ENCODE data around the gene UBTD2. TPM values are rescaled to one million over a fixed set of nuclear protein-coding genes. Genes with fewer than 3 reads are reported as not detected.

Gene UBTD2
- total and polyA plus RNA-seq, 2 of the 4 experiments (the other 2 are of a cell fraction) = 11.2 to 20.6 TPM

DNA sequence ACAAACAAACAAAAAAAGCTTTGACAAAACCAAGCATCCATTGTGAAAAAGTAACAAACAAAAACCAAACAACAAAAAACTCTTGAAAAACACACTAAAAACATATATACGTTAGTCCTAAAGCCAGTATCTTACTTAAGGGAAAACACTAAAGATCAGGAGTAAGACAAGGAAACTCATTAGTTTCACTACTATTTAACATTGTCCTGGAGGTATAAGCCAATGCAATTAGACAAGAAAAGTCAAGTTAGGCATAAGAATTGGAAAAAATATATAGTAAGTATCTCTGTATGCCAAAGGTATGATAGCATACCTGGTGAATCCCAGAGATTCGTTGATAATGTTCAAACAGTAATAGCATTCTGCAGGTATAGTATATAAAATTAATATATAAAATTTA is 21.8 kb upstream of the UBTD2 start:
- no peak overlapping the region for H2BK5ac ChIP-seq (ENCODE audit: low read depth, low read length, poor library complexity, severe bottlenecking)
- in situ Hi-C loops (cut with MboI; ENCODE audit: low sequenced_read_pairs) (no loop called here), intact Hi-C loops (cut with micrococcal nuclease) (no loop called here), dilution Hi-C loops (cut with HindIII; ENCODE audit: low sequenced_read_pairs, unreplicated experiment) (no loop called here)
- H3K9me1 ChIP-seq (ENCODE audit: insufficient read depth, low read length) = peaks cover 4% of the 10 kb centered on the region; the same call in 1 of the 2 replicates
- H2BK15ac ChIP-seq (ENCODE audit: low read depth, low read length) = no peak overlapping the region
- no peaks in the 10 kb centered on the region for H3K36me3 ChIP-seq (ENCODE audit: control insufficient read depth, insufficient read depth, low read length)
- no peak overlapping the region for H3K23ac ChIP-seq (ENCODE audit: low read depth, low read length)
- no peak overlapping the region for H3K27ac ChIP-seq (ENCODE audit: insufficient read depth, low read length)
- no peak overlapping the region for H3K18ac ChIP-seq (ENCODE audit: low read depth, low read length)
- no peak overlapping the region for H3K14ac ChIP-seq (replicated peaks; ENCODE audit: low read depth, low read length)
- peaks cover 2% of the 10 kb centered on the region; the same call in 1 of the 2 replicates for H3K9me3 ChIP-seq (ENCODE audit: control insufficient read depth, insufficient read depth, low read length)
- no peak overlapping the region for H2AFZ ChIP-seq (replicated peaks; ENCODE audit: low read length, poor library complexity)
- ChIA-PET CTCF (interaction anchor here (0.7 kb wide), 1 partner anchor 25 kb away, joined by 3 read pairs; no protein-coding TSS in a partner anchor), POLR2A (ENCODE audit: unreplicated experiment) (no interaction called here)
- no peak overlapping the region for H4K91ac ChIP-seq (ENCODE audit: insufficient read depth, low read depth, low read length)
- H2AK9ac ChIP-seq (replicated peaks; ENCODE audit: low read depth, low read length, poor library complexity) = no peak overlapping the region
- H3K9ac ChIP-seq (ENCODE audit: low read depth, low read length) = no peak overlapping the region
- ATAC-seq (ENCODE audit: low read depth) (no peak), DNase-seq (no peak)
- no peak overlapping the region for H4K8ac ChIP-seq (ENCODE audit: low read depth in 2 of 2, low read length in 2 of 2)
- H4K5ac ChIP-seq (ENCODE audit: low read depth, low read length) = no peak overlapping the region
- TF ChIP-seq FOS (IDR thresholded peaks at IDR 0.05; ENCODE audit: low read depth, low read length) = no peak
- TF ChIP-seq RCOR1 (IDR thresholded peaks at IDR 0.05; ENCODE audit: insufficient replicate concordance, low read length) = no peak
- no peak for TF ChIP-seq CTCF (conservative IDR thresholded peaks at IDR 0.05; ENCODE audit: low read depth, low read length)
- no peak for TF ChIP-seq USF2 (IDR thresholded peaks at IDR 0.05; ENCODE audit: low read depth, low read length)
- no peak for TF ChIP-seq NFE2L2 (IDR thresholded peaks at IDR 0.05; ENCODE audit: low read depth, low read length)
- no peak for TF ChIP-seq CHD1 (IDR thresholded peaks at IDR 0.05; ENCODE audit: low read depth, low read length)
- TF ChIP-seq POLR2A (IDR thresholded peaks at IDR 0.05; ENCODE audit: low read depth, low read length) = no peak
- TF ChIP-seq MXI1 (IDR thresholded peaks at IDR 0.05; ENCODE audit: borderline replicate concordance, low read depth, low read length) = no peak
- no peak overlapping the region for H3K4ac ChIP-seq (ENCODE audit: low read depth, low read length)
- no peak overlapping the region for H2BK120ac ChIP-seq (ENCODE audit: low read depth, low read length)
- no TSS peak for BruUV-seq (replicated peaks)
- H4K20me1 ChIP-seq (ENCODE audit: insufficient read depth, low read length) = no peaks in the 10 kb centered on the region
- no peak overlapping the region for H3K4me2 ChIP-seq (ENCODE audit: low read depth, low read length)
- peaks cover 2% of the 10 kb centered on the region; the same call in 1 of the 2 replicates for H3K4me1 ChIP-seq (ENCODE audit: control insufficient read depth, insufficient read depth, low read length)
- H3K4me3 ChIP-seq (ENCODE audit: insufficient read depth, low read depth, low read length) = no peak overlapping the region
- WGBS, 2 experiments (ENCODE audit: extremely low coverage in 2 of 2, insufficient read length in 1 of 2) = no CpG with 5 or more reads among the region's 2 CpGs
- no peaks in the 10 kb centered on the region for H3K79me1 ChIP-seq (ENCODE audit: low read depth in 1 of 2, low read length in 2 of 2)
- no peak overlapping the region for H2AK5ac ChIP-seq (ENCODE audit: low read depth, low read length)
- H3K56ac ChIP-seq (ENCODE audit: extremely low read depth, insufficient read depth, low read length) = no peak overlapping the region
- H2BK20ac ChIP-seq (ENCODE audit: low read depth, low read length) = no peak overlapping the region
- no peaks in the 10 kb centered on the region for H3K27me3 ChIP-seq (ENCODE audit: control insufficient read depth, insufficient read depth, low read length)
